ENCODE data around the gene SH3RF3. TPM values are rescaled to one million over a fixed set of nuclear protein-coding genes. Genes with fewer than 3 reads are reported as not detected.
"Not testable (repeated sequence)": the region's sequence is repeated elsewhere in the genome, so short reads cannot be mapped to it uniquely, and the experiment has no call there.

The SH3RF3 gene
- total and polyA plus RNA-seq, 4 donors, result 2.9 to 9.7 (median 8.6) TPM

DNA sequence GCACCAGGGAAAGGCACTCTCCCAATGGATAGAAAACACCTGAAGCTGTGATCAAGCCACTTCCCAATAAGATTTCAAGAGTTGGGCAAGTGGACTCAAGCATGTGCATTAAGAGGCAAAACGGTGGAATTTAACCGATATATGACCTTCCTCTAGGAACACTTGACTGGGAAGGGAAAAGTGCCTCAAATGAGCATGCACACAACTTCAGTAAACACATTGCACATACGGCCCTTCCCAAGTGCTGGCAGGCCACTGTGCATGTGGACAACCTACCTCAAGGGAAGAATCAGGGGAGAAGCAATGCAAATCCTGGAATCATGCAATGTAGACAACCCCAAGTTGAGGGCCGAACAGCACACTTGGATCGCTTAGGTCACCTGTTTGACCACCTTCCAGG, 23.9 kb upstream of the SH3RF3 start:
- 64 to 86% methylated on average over 5 of the region's 5 CpGs for WGBS, 2 donors
- no peak overlapping the region for H3K4me3 ChIP-seq
- no peaks in the 10 kb centered on the region for H3K9me3 ChIP-seq (ENCODE audit: control insufficient read depth in 4 of 4, insufficient read depth in 3 of 4, low read length in 3 of 4)
- peak; percentile 50 for ATAC-seq (ENCODE audit: insufficient read depth, low FRiP score)
- H3K36me3 ChIP-seq (ENCODE audit: control insufficient read depth in 4 of 4, insufficient read depth in 4 of 4, low read length in 4 of 4), result no peaks in the 10 kb centered on the region
- DNase-seq, result peak; percentile 19 to 68 (median 39)
- H3K9ac ChIP-seq (ENCODE audit: insufficient read depth in 1 of 2, low read length in 2 of 2), result no peak overlapping the region
- no peaks in the 10 kb centered on the region for H3K27me3 ChIP-seq (ENCODE audit: control insufficient read depth in 3 of 3, insufficient read depth in 3 of 3, low read length in 2 of 3)
- TF ChIP-seq, protein P1, sequence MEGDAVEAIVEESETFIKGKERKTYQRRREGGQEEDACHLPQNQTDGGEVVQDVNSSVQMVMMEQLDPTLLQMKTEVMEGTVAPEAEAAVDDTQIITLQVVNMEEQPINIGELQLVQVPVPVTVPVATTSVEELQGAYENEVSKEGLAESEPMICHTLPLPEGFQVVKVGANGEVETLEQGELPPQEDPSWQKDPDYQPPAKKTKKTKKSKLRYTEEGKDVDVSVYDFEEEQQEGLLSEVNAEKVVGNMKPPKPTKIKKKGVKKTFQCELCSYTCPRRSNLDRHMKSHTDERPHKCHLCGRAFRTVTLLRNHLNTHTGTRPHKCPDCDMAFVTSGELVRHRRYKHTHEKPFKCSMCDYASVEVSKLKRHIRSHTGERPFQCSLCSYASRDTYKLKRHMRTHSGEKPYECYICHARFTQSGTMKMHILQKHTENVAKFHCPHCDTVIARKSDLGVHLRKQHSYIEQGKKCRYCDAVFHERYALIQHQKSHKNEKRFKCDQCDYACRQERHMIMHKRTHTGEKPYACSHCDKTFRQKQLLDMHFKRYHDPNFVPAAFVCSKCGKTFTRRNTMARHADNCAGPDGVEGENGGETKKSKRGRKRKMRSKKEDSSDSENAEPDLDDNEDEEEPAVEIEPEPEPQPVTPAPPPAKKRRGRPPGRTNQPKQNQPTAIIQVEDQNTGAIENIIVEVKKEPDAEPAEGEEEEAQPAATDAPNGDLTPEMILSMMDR (IDR thresholded peaks at IDR 0.05; ENCODE audit: control extremely low read depth, extremely low read depth), result no peak
- peaks cover 0 to 9% (median 0%) of the 10 kb centered on the region in 5 donors for H3K4me1 ChIP-seq (ENCODE audit: control insufficient read depth in 5 of 5, insufficient read depth in 5 of 5, low read length in 5 of 5)
- peak overlapping the region in 1 of 2 donors; percentile 34 for H3K27ac ChIP-seq (ENCODE audit: low read depth in 1 of 2, low read length in 1 of 2)

DNA sequence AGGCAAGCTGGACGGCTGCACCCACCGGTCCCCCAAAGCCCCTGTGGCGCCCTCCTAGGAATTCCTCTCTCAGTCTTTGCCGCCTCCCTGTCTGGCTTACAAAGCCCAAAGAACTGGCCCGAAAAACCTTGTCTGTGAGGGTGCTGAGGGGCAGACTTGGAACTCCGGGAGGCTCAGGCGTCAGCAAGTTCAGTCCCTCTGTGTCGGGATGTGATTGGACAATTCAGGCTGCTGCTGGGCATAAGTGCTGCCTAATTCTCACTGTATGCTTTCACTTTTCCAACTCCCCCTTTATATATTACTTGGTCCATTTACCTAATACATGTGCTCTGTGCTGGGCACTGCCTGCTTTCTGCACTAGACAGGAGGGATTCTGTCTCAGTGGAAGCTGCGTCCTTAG, 20.3 kb upstream of the SH3RF3 start:
- no peaks in the 10 kb centered on the region for H3K9me3 ChIP-seq (ENCODE audit: control insufficient read depth in 4 of 4, insufficient read depth in 3 of 4, low read length in 3 of 4)
- H3K27ac ChIP-seq (ENCODE audit: low read depth in 1 of 2, low read length in 1 of 2), result no peak overlapping the region
- H3K27me3 ChIP-seq (ENCODE audit: control insufficient read depth in 3 of 3, insufficient read depth in 3 of 3, low read length in 2 of 3), result no peaks in the 10 kb centered on the region
- no peaks in the 10 kb centered on the region for H3K4me1 ChIP-seq (ENCODE audit: control insufficient read depth in 5 of 5, insufficient read depth in 5 of 5, low read length in 5 of 5)
- DNase-seq, result no peak
- H3K9ac ChIP-seq (ENCODE audit: insufficient read depth in 1 of 2, low read length in 2 of 2), result no peak overlapping the region
- TF ChIP-seq, protein P1 (IDR thresholded peaks at IDR 0.05; ENCODE audit: control extremely low read depth, extremely low read depth), result no peak
- no peak overlapping the region for H3K4me3 ChIP-seq
- no peak for ATAC-seq (ENCODE audit: insufficient read depth, low FRiP score)
- WGBS, 2 donors, result 95 to 98% methylated on average over 9 of the region's 9 CpGs
- no peaks in the 10 kb centered on the region for H3K36me3 ChIP-seq (ENCODE audit: control insufficient read depth in 4 of 4, insufficient read depth in 4 of 4, low read length in 4 of 4)

- H3K36me3 ChIP-seq (ENCODE audit: control insufficient read depth in 4 of 4, insufficient read depth in 4 of 4, low read length in 4 of 4), result no peaks in the 10 kb centered on the region
- 92% methylated on average over 2 of the region's 2 CpGs for WGBS, 2 donors
- no peak overlapping the region for H3K4me3 ChIP-seq
- ATAC-seq (ENCODE audit: insufficient read depth, low FRiP score) (no peak), DNase-seq (no peak)
- TF ChIP-seq, protein P1 (IDR thresholded peaks at IDR 0.05; ENCODE audit: control extremely low read depth, extremely low read depth), result no peak
- H3K4me1 ChIP-seq (ENCODE audit: control insufficient read depth in 5 of 5, insufficient read depth in 5 of 5, low read length in 5 of 5), result no peaks in the 10 kb centered on the region
- no peak overlapping the region for H3K9ac ChIP-seq (ENCODE audit: insufficient read depth in 1 of 2, low read length in 2 of 2)
- H3K9me3 ChIP-seq (ENCODE audit: control insufficient read depth in 4 of 4, insufficient read depth in 3 of 4, low read length in 3 of 4), result no peaks in the 10 kb centered on the region
- H3K27ac ChIP-seq (ENCODE audit: low read depth in 1 of 2, low read length in 1 of 2), result no peak overlapping the region
- H3K27me3 ChIP-seq (ENCODE audit: control insufficient read depth in 3 of 3, insufficient read depth in 3 of 3, low read length in 2 of 3), result no peaks in the 10 kb centered on the region
Observed at GRCh38 chr2:109109342-109109741, 19.7 kb upstream of the SH3RF3 start.

DNA sequence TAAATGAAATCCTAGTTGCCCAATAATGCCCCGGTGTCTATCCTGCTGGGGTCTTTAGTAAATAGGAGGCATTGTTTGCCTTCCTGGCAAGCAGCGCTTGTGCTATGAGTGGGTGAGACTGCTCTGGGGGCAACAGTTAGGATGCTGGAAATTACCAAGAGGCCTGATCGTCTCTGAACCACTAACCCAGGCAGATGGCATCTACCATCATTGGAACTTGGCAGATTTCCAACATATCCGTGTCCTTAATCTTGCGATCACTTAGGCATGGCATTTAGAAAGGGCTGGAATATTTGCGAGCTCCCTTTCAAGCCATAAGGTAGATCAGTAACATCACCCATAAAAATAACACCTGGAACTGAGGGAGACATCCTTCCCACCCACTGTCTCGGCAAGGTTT, 18.8 kb upstream of the SH3RF3 start:
- DNase-seq, result no peak
- ATAC-seq (ENCODE audit: insufficient read depth, low FRiP score), result no peak
- no peaks in the 10 kb centered on the region for H3K27me3 ChIP-seq (ENCODE audit: control insufficient read depth in 3 of 3, insufficient read depth in 3 of 3, low read length in 2 of 3)
- no peak overlapping the region for H3K9ac ChIP-seq (ENCODE audit: insufficient read depth in 1 of 2, low read length in 2 of 2)
- H3K27ac ChIP-seq (ENCODE audit: low read depth in 1 of 2, low read length in 1 of 2), result no peak overlapping the region
- H3K36me3 ChIP-seq (ENCODE audit: control insufficient read depth in 4 of 4, insufficient read depth in 4 of 4, low read length in 4 of 4), result no peaks in the 10 kb centered on the region
- no peak overlapping the region for H3K4me3 ChIP-seq
- no peaks in the 10 kb centered on the region for H3K9me3 ChIP-seq (ENCODE audit: control insufficient read depth in 4 of 4, insufficient read depth in 3 of 4, low read length in 3 of 4)
- TF ChIP-seq, protein P1 (IDR thresholded peaks at IDR 0.05; ENCODE audit: control extremely low read depth, extremely low read depth), result no peak
- 82% methylated on average over 7 of the region's 7 CpGs for WGBS, 2 donors
- H3K4me1 ChIP-seq (ENCODE audit: control insufficient read depth in 5 of 5, insufficient read depth in 5 of 5, low read length in 5 of 5), result no peaks in the 10 kb centered on the region

GRCh38 chr2:109117181-109117580, 11.8 kb upstream of the SH3RF3 start:
- H3K36me3 ChIP-seq (ENCODE audit: control insufficient read depth in 4 of 4, insufficient read depth in 4 of 4, low read length in 4 of 4); H3K9ac ChIP-seq (ENCODE audit: insufficient read depth in 1 of 2, low read length in 2 of 2); H3K9me3 ChIP-seq (ENCODE audit: control insufficient read depth in 4 of 4, insufficient read depth in 3 of 4, low read length in 3 of 4); DNase-seq; H3K27me3 ChIP-seq (ENCODE audit: control insufficient read depth in 3 of 3, insufficient read depth in 3 of 3, low read length in 2 of 3); H3K4me3 ChIP-seq; H3K4me1 ChIP-seq (ENCODE audit: control insufficient read depth in 5 of 5, insufficient read depth in 5 of 5, low read length in 5 of 5); ATAC-seq (ENCODE audit: insufficient read depth, low FRiP score); H3K27ac ChIP-seq (ENCODE audit: low read depth in 1 of 2, low read length in 1 of 2): not testable (repeated sequence)
- WGBS, 2 donors, result 94 to 98% methylated on average over 9 of the region's 9 CpGs

Measured in lung (tissue), 12 donors.